ENCODE results near the gene MIGA2. TPM values are rescaled to one million over a fixed set of nuclear protein-coding genes. Genes with fewer than 3 reads are reported as not detected.
A peak's percentile ranks its signal among the peaks of the same experiment; 100 is the strongest.

MIGA2 gene
- total RNA-seq, 6 experiments from 2014 or later, result 9.1 to 16.4 (median 10.8) TPM

DNA sequence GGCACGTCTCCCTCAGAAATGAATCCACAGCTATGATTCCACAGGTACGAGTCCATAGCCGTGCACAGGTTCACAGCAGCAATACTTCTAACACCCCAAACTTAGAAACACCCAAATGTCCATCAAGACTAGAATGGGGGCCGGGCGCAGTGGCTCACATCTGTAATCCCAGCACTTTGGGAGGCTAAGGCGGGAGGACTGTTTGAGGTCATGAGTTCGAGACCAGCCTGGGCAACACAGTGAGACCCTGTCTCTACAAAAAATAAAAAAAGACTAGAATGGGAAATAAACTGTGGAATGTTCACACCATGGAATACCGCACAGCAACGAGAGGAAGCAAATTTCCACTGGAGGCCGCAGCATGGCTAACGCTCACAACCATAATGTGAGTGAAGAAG lies 40.2 kb downstream of the MIGA2 start:
- Histone ChIP-seq H3K4me3 (no peak overlapping the region), H3K4me1 (peaks cover 0 to 61% (median 16%) of the 10 kb centered on the region in 4 donors), H3K9me3 (no peaks in the 10 kb centered on the region), H3K27ac (peak overlapping the region in 2 of 3 donors; percentile 66 to 88), H3K27me3 (no peaks in the 10 kb centered on the region), H3K36me3 (no peaks in the 10 kb centered on the region)
- ATAC-seq, result no peak
- WGBS (ENCODE audit: insufficient coverage, low coverage, low lambda C conversion rate, missing lambda C conversion rate), result 90% methylated on average over 10 of the region's 11 CpGs
- intact Hi-C loops (cut with DNase I), result no loop called here
- no peak for DNase-seq
- TF ChIP-seq, protein P1, sequence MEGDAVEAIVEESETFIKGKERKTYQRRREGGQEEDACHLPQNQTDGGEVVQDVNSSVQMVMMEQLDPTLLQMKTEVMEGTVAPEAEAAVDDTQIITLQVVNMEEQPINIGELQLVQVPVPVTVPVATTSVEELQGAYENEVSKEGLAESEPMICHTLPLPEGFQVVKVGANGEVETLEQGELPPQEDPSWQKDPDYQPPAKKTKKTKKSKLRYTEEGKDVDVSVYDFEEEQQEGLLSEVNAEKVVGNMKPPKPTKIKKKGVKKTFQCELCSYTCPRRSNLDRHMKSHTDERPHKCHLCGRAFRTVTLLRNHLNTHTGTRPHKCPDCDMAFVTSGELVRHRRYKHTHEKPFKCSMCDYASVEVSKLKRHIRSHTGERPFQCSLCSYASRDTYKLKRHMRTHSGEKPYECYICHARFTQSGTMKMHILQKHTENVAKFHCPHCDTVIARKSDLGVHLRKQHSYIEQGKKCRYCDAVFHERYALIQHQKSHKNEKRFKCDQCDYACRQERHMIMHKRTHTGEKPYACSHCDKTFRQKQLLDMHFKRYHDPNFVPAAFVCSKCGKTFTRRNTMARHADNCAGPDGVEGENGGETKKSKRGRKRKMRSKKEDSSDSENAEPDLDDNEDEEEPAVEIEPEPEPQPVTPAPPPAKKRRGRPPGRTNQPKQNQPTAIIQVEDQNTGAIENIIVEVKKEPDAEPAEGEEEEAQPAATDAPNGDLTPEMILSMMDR (IDR thresholded peaks at IDR 0.05), result no peak
- no peak for TF ChIP-seq POLR2A (IDR thresholded peaks at IDR 0.05)

DNA sequence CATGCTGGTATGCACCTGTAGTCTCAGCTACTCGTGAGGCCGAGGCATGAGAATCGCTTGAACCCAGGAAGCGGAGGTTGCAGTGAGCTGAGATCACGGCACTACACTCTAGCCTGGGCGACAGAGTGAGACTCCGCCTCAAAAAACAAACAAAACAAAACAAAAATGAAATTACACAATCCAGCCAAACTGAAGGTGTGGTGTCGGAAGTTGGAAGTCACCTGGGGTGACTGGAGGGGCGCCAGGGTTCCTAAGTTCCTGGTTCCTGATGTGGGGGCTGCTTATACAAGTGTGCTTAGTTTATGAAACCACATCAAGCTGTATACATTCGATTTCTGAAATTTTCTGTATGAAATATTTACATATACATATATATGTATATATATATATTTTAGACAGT lies 40.8 kb downstream of the MIGA2 start:
- Histone ChIP-seq H3K4me1 (peaks cover 0 to 61% (median 16%) of the 10 kb centered on the region in 4 donors), H3K27ac (peak overlapping the region in 2 of 3 donors; percentile 66 to 88), H3K36me3 (no peaks in the 10 kb centered on the region), H3K9me3 (no peaks in the 10 kb centered on the region), H3K4me3 (no peak overlapping the region), H3K27me3 (no peaks in the 10 kb centered on the region)
- intact Hi-C loops (cut with DNase I), result no loop called here
- no peak for TF ChIP-seq POLR2A (IDR thresholded peaks at IDR 0.05)
- TF ChIP-seq, protein P1 (IDR thresholded peaks at IDR 0.05), result no peak
- 38% methylated on average over 10 of the region's 10 CpGs for WGBS (ENCODE audit: insufficient coverage, low coverage, low lambda C conversion rate, missing lambda C conversion rate)
- DNase-seq (peak in 2 of 3 donors; percentile 63 to 67), ATAC-seq (peak in 2 of 4 donors; percentile 12 to 17)

DNA sequence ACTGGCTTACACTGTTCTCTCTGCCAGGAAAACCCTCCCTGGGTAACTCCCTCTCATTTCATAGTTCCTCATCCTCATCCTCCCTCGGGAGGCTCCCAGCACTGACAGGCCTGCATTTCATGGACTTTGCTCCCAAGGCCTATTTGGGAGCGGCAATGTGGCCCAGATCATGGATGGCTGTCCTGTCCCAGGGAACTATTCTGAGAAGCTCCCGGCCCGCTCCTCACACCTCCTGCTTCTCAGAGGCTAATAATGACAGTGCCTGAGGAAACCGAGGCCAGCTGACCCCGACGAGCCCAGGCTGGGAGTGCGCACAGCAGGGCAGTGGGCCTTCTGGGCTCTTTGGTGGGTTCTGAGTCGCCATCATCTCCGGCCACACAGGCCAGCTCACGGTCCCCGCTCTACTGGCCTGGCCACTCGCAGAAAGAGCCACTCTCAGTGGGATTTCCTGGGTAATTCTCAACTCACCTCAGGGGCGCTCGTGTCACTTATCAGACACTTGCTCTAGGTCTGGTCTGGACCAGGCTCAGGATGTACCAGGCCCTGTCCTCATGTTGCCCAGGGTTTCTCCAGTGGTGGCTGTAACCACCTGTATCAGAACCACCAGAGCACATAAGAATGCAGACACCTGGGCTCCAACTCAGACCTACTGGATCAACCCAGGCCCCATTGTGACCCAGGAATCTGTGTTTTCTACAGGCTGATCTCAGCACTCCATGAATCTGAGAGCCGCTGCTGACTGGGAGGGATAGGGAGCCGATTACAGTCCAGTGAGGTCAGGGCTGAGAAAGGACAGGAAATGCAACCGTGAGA lies 42.5 kb downstream of the MIGA2 start:
- no peak overlapping the region for H3K4me3 ChIP-seq
- no peak for TF ChIP-seq POLR2A (IDR thresholded peaks at IDR 0.05)
- TF ChIP-seq, protein P1 (IDR thresholded peaks at IDR 0.05), result no peak
- H3K4me1 ChIP-seq, result peaks cover 0 to 68% (median 23%) of the 10 kb centered on the region in 4 donors
- intact Hi-C loops (cut with DNase I), result no loop called here
- no peaks in the 10 kb centered on the region for H3K9me3 ChIP-seq
- H3K27ac ChIP-seq, result peak overlapping the region in 2 of 3 donors; percentile 25 to 43
- 31% methylated on average over 3 of the region's 18 CpGs for WGBS (ENCODE audit: insufficient coverage, low coverage, low lambda C conversion rate, missing lambda C conversion rate)
- DNase-seq (peak in 1 of 3 donors; percentile 58), ATAC-seq (no peak)
- no peaks in the 10 kb centered on the region for H3K36me3 ChIP-seq
- H3K27me3 ChIP-seq, result no peaks in the 10 kb centered on the region

DNA sequence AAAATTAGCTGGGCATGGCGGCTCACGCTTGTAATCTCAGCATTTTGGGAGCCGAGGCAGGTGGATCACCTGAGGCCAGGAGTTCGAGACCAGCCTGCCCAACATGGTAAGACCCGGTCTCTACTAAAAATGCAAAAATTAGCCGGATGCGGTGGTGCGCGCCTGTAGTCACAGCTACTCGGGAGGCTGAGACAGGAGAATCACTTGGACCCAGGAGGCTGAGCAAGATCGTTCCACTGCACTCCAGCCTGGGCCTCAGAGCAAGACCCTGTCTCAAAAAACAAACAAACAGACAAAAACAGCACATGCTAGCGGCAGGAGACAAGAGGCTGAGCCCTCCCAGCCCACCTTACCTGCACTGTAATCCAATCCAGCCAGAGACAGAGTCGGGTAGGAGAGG lies 43.4 kb downstream of the MIGA2 start:
- no peak for TF ChIP-seq POLR2A (IDR thresholded peaks at IDR 0.05)
- 90% methylated on average over 9 of the region's 13 CpGs for WGBS (ENCODE audit: insufficient coverage, low coverage, low lambda C conversion rate, missing lambda C conversion rate)
- Histone ChIP-seq H3K4me3 (peak overlapping the region in 2 of 3 donors; percentile 83 to 93), H3K9me3 (no peaks in the 10 kb centered on the region), H3K27me3 (no peaks in the 10 kb centered on the region), H3K36me3 (peaks cover 0 to under 1% (median 0%) of the 10 kb centered on the region in 4 donors), H3K4me1 (peaks cover 0 to 73% (median 27%) of the 10 kb centered on the region in 4 donors), H3K27ac (peak overlapping the region in 1 of 3 donors; percentile 77)
- ATAC-seq (no peak), DNase-seq (no peak)
- intact Hi-C loops (cut with DNase I), result no loop called here

DNA sequence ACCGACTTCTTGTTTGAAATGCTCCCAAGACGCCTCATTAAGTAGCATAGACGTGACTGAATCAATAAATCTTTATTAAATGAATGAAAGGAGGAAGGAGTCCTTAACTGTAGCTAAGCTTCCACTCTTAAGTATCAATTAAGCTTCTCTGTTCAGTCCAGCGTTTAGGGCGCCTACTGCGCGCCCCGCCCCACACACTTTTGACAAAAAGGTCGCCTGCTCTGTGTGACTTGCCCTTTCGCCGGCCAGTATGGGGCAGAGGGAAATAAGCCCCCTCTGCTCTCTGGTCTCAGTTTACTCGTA lies 43.8 kb downstream of the MIGA2 start:
- Histone ChIP-seq H3K4me1 (peaks cover 0 to 73% (median 27%) of the 10 kb centered on the region in 4 donors), H3K27ac (peak overlapping the region in 2 of 3 donors; percentile 51 to 77), H3K36me3 (peaks cover 0 to 5% (median under 1%) of the 10 kb centered on the region in 4 donors), H3K27me3 (no peaks in the 10 kb centered on the region), H3K9me3 (no peaks in the 10 kb centered on the region), H3K4me3 (peak overlapping the region; percentile 58 to 93 (median 83))
- 8% methylated on average over 3 of the region's 12 CpGs for WGBS (ENCODE audit: insufficient coverage, low coverage, low lambda C conversion rate, missing lambda C conversion rate)
- intact Hi-C loops (cut with DNase I), result no loop called here
- ATAC-seq (no peak), DNase-seq (no peak)
- no peak for TF ChIP-seq POLR2A (IDR thresholded peaks at IDR 0.05)
- TF ChIP-seq, protein P1 (IDR thresholded peaks at IDR 0.05), result no peak
